C4-2B (cell line): Measurements from ENCODE around the gene ATF7IP.
"Not testable (repeated sequence)": the region's sequence is repeated elsewhere in the genome, so short reads cannot be mapped to it uniquely, and the experiment has no call there.

Source experiments
- H3K27ac ChIP-seq: fragments of 450-650 bp; 2 replicates; pipeline ENCODE4 v1.5.1; 2017
- ZFX ChIP-seq: fragments of 450-650 bp; IDR thresholded peaks from 2 replicates; pipeline ENCODE4 v1.6.1; 2017
- TF ChIP-seq, protein P1 (sequence below): fragments of 450-650 bp; conservative IDR thresholded peaks from 2 replicates; pipeline ENCODE4 v1.5.1; 2017; ENCODE audit warnings: mild to moderate bottlenecking

Gene ATF7IP, protein sequence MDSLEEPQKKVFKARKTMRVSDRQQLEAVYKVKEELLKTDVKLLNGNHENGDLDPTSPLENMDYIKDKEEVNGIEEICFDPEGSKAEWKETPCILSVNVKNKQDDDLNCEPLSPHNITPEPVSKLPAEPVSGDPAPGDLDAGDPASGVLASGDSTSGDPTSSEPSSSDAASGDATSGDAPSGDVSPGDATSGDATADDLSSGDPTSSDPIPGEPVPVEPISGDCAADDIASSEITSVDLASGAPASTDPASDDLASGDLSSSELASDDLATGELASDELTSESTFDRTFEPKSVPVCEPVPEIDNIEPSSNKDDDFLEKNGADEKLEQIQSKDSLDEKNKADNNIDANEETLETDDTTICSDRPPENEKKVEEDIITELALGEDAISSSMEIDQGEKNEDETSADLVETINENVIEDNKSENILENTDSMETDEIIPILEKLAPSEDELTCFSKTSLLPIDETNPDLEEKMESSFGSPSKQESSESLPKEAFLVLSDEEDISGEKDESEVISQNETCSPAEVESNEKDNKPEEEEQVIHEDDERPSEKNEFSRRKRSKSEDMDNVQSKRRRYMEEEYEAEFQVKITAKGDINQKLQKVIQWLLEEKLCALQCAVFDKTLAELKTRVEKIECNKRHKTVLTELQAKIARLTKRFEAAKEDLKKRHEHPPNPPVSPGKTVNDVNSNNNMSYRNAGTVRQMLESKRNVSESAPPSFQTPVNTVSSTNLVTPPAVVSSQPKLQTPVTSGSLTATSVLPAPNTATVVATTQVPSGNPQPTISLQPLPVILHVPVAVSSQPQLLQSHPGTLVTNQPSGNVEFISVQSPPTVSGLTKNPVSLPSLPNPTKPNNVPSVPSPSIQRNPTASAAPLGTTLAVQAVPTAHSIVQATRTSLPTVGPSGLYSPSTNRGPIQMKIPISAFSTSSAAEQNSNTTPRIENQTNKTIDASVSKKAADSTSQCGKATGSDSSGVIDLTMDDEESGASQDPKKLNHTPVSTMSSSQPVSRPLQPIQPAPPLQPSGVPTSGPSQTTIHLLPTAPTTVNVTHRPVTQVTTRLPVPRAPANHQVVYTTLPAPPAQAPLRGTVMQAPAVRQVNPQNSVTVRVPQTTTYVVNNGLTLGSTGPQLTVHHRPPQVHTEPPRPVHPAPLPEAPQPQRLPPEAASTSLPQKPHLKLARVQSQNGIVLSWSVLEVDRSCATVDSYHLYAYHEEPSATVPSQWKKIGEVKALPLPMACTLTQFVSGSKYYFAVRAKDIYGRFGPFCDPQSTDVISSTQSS

DNA sequence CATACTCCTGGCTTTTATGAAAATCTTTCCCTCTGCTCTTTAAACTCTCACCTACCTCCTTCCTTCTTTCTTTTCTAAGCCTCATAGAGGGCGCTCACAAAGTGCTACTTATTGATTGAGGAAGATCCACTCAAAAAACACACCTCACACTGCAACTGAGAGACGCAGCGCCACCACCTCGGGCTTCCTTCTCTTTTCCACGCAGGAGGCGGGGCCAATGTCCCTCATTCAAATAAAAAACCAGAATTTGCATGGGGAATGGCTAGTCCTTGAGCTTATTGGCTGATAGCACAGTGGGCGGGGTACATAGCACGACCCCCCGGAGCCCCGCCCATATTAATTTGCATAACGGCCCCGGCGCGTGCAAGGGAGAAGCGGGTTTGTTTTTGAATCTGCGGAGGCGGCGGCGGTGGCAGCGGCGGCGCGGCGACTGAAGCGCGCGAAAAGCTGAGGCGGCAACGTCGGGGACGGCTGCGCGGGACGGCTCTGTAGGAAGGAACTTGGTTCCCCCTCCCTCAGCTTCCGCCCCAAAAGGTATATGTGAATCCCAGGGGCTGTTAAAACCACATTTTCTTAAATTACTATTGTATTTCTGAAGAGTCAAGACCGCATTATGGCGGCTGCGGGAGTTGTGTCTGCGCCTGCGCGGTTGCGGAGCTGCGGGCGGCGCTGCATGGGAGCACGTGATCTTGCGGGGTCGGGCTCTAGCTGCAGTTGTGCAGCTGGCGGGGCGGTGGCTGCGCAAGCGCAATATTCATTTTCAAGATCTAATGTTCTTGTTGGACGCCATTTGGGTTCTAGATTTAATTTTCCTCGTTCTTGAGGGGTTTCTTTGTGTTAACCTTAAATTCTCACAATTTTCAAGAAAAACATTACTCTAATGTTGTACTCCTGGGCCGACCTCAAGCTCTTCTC lies at the start of gene ATF7IP:
ATF7IP (plus strand) TSS at position 389 of the 915 bp plus-strand sequence. CDS start 58,234 bp downstream, outside the sequence.
- TF ChIP-seq ZFX: no peak
- TF ChIP-seq, protein P1, sequence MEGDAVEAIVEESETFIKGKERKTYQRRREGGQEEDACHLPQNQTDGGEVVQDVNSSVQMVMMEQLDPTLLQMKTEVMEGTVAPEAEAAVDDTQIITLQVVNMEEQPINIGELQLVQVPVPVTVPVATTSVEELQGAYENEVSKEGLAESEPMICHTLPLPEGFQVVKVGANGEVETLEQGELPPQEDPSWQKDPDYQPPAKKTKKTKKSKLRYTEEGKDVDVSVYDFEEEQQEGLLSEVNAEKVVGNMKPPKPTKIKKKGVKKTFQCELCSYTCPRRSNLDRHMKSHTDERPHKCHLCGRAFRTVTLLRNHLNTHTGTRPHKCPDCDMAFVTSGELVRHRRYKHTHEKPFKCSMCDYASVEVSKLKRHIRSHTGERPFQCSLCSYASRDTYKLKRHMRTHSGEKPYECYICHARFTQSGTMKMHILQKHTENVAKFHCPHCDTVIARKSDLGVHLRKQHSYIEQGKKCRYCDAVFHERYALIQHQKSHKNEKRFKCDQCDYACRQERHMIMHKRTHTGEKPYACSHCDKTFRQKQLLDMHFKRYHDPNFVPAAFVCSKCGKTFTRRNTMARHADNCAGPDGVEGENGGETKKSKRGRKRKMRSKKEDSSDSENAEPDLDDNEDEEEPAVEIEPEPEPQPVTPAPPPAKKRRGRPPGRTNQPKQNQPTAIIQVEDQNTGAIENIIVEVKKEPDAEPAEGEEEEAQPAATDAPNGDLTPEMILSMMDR: peak; percentile 49
- peak within 1 kb of the TSS; percentile 83 for H3K27ac ChIP-seq

DNA sequence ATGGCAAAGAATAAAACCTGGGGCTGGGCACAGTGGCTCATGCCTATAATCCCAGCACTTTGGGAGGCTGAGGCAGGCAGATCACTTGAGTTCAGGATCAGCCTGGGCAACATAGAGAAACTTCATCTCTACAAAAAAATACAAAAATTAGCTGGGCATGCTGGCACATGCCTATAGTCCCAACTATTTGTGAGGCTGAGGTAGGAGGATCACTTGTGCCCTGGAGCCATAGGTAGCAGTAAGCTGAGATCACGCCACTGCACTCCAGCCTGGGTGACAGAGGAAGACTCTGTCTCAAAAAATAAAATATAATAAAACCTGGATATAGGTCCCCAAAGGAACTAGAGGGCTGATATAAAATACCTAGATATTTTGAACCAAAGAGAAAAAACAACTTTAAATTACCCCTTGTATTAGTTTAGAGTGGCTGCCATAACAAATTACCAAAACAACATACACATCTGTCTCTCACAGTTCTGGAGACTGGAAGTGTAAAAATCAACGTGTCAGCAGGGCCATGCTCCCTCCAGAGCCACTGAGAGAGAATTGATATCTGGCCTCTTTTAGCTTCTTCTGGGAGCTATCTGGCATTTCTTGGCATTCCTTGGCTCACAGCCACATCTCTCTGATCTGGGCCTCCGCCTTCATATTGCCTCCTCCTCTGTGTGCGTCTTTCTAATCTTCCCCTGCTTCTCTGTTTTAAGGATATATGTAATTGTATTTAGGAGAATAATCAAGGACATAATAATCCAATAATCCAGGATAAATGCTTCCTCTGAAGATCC lies 47.9 kb upstream of the ATF7IP start:
- TF ChIP-seq, protein P1: no peak
- TF ChIP-seq ZFX: no peak
- H3K27ac ChIP-seq: no peak overlapping the region

DNA sequence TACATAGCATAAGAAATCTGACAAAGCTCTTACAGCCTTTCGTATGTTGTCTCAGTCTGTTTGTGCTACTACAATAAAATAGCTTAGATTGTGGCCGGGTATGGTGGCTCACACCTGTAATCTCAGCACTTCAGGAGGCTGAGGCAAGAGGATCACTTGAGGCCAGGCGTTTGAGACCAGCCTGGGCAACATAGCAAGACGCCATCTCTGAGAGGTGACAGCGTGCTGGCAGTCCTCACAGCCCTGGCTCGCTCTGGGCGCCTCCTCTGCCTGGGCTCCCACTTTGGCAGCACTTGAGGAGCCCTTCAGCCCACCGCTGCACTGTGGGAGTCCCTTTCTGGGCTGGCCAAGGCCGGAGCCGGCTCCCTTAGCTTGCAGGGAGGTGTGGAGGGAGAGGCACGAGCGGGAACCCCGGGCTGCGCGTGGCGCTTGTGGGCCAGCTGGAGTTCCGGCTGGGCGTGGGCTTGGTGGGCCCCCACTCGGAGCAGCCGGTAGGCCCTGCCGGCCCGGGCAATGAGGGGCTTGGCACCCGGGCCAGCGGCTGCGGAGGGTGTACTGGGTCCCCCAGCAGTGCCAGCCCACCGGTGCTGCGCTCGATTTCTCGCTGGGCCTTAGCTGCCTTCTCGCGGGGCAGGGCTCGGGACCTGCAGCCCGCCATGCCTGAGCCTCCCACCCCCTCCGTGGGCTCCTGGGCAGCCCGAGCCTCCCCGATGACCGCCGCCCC lies 45.6 kb upstream of the ATF7IP start:
- not testable (repeated sequence) for H3K27ac ChIP-seq

DNA sequence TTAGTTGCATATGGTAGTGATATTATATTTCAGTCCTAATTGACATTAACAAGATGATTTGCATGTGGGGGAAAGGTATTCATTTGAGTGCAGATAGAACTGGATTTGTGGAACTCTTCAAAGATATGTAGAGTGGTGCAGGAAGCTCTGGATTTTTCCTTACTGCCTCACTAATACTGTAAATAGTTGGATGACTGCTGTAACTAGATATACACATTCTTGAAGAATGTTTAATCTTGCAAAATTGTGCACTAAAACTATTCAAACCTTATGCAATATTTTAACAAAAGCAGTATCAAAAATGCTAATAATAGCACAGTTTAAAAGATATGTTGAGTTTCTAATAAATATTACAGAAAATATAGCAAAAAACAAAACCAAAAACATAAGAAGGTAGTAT lies 43.1 kb upstream of the ATF7IP start:
- no peak for TF ChIP-seq ZFX
- TF ChIP-seq, protein P1: no peak
- H3K27ac ChIP-seq: no peak overlapping the region

DNA sequence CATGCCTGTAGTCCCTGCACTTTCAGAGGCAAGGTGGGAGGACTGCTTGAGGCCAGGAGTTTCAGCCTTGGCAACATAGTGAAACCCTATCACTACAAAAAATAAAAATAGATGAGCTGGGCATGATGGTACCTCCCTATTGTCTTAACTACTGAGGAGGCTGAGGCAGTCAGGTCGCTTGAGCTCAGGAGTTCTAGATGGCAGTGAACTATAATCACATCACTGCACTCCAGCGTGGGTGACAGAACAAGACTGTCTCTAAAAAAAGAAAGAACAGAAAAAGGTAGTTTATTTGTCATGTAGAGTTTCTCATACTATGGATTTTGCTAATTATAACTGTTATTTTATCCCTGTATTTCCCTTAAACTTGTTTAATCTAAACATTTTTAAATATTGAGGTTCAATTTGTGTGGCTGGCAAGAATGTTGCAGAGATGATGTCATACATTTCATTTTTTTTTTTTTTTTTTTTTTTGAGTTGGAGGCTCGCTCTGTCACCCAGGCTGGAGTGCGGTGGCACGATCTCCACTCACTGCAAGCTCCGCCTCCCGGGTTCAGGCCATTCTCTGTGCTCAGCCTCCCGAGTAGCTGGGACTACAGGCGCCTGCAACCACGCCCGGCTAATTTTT lies 39.7 kb upstream of the ATF7IP start:
- no peak overlapping the region for H3K27ac ChIP-seq
- TF ChIP-seq, protein P1: no peak
- TF ChIP-seq ZFX: no peak

DNA sequence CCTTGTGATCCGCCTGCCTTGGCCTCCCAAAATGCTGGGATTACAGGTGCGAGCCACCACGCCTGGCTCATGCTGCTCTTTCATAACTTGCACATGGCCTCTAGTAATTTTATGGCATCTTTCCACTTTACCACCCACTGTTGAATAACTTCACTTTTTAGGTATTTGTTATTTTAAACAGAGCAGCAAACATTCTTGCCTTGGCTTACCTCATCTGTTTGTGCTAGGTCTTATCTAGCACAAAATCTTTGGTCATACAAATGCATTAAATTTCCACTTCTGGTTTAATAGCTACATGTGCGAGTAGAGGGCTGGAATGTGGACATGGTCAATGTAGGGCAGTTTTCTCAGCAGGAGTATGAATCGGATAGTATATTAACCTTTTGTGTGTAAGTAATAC lies 38.8 kb upstream of the ATF7IP start:
- no peak for TF ChIP-seq ZFX
- TF ChIP-seq, protein P1: no peak
- no peak overlapping the region for H3K27ac ChIP-seq
